COLO829 (cell line): ENCODE results near the gene NDUFB4.
A peak's percentile ranks its signal among the peaks of the same experiment; 100 is the strongest.
"Not testable (repeated sequence)": the region's sequence is repeated elsewhere in the genome, so short reads cannot be mapped to it uniquely, and the experiment has no call there.

Experiments
- DNase-seq: peaks from one replicate; pipeline ENCODE4 v3.0.0; 2012; ENCODE audit warnings: low spot score

Gene NDUFB4

DNA sequence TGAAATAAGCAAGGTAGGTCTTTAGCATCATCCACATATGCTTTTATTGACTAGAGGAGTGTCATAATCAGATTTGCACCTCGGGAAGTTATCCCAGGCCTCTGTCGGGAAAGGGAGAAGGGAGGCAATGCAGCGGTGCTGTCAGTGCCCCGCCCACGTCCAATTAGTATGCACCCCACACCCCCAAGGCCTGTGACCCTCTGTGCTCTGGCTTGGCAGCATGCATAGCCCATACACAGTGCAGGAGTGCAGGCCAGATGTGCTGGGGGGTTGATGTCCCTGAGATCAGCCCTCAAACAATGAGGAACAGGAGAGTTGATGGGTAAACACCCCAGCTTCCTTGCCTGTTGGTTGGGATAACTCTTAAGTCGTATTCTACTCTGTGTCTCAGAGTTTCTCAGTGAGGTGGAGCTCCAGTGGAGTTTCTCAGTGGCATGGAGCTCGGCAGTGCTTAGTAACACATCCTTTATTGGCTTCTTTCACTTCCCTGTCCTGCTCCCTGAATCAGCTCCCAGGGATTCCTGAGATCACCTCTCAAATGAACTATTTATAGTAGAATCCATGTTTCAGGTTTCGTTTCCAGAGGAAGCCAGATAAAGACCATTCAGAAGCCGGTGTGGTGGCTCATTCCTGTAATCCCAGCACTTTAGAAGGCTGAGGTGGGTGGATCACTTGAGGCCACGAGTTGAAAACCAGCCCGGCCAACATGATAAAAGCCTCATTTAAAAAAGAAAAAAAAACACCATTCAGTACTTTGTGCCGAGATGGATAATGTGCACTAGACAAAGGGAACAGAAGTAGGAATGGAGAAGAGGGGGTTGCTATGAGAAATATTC lies 26.7 kb upstream of the NDUFB4 start:
- no peak for DNase-seq

DNA sequence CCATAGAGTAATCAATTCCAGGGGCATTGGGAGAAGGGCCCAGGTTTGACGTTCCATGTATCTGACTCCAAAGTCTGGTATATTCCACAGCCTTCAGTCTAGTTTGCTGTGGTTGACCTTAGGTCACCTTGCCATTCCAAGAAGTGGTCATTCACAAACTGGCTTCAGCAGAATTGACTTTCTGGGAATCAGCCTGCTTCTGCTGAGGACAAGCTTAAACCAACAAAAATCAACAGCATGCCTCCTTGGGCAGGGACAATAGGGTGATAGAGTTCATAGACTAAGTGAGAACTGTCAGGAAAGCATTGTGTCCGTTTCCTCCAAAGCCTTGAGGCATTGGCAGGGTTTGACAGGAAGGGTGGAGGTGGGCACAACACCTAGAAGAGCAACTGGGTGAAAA lies 24.1 kb upstream of the NDUFB4 start:
- no peak for DNase-seq

DNA sequence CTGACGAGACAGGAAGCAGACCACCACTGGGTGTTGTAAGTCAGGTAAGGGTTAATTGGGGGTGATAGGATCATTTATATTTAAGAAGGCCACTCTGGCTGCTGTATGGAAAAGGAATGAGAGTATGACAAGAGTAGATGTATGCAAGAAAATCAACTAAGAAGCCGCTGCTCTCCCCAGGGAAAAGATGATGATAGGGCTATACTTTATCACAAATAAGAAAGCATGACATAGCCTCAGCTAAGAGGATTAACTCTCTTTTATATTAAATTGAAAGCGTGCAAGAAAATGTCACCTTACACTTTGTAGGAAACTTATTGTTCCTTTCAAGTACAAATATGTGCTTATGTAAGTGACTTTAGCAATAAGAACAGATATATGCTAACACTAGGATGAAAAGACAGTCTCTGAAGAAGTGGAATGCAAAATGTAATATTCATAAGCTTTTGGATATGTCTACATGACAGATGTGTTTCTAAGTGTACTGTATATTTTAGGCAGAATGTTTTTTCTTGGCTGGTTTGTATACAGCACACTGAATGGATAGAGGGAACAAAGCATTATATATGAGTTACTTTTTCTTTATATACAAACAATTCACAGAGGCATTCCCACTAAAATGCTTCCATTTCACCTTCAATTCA lies 8.7 kb upstream of the NDUFB4 start:
- no peak for DNase-seq

DNA sequence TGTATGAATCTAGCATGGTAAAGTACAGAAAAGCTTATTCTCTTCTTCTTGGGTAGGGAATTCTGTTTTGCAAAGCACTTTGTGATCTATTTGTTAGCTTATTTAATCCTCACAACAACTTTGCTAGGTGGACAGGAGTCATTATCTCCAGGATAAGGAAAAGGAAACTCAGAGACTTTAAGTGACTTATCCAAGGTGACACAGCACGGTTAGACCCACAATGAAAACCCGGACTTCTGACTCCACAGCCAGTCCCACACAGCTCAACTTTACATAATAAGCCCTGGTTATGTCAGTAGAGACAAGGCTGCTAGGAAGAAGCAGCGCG lies 384 bp upstream of the NDUFB4 start:
- DNase-seq: no peak

DNA sequence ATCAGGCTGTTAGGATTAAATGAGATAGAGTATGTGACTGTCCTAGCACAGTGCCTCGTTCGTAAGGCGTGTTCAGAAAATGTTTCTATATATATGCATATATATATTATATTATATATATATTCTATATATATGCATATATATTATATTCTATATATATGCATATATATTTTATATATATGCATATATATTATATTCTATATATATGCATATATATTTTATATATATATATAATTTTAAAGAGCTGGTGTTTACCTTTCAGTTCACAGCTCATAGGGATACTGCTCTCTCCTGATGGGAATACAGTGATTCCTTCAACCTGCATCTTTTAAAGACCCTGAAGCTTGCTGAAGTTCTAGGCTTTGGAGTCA lies 702 bp downstream of the NDUFB4 start:
- DNase-seq: no peak

DNA sequence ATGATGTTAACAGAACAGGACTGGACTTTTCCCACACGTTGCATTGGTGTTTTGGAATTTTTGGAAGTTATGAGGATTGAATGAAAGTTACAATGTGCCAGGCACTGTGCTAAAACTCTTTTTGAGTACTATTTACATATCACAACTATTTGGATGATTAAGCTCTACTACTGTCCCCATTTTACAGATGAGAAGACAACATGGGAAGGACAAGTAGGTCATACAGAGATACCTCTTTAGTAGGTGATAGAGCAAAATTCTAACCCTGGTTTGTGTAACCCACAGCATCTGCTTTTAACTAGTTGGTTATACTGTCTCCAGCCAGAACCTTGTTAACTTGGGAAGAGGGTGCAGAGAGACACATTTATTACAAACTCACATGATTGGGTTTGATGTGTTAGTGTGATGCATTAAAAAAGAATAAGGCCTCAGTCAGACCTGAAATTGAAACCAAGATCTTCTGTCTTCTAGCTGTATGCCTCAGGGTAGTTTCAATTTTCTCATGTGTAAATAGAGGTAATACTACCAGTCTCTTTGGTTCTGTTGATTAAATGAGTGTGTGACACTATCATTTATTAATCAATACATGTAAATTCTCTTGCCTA lies 1.4 kb downstream of the NDUFB4 start:
- no peak for DNase-seq

DNA sequence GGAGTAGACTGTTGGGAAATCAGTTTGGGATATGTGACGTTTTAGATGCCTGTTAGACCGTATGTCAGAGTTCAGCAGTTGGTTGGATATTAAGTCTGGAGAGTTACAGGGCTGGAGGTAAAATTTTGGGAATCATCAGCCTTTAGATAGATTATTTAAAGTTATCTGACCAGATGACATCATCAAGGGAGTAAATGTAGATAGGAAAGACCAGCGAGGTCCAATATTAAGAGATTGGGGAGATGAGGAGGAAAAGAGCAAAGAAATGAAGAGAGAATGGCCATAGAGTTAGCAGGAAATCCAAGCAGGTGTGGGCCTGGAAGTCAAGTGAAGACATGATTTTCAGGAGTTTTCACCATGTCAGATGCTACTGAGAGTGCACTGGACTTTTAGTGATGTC lies 3.1 kb downstream of the NDUFB4 start:
- DNase-seq: no peak

DNA sequence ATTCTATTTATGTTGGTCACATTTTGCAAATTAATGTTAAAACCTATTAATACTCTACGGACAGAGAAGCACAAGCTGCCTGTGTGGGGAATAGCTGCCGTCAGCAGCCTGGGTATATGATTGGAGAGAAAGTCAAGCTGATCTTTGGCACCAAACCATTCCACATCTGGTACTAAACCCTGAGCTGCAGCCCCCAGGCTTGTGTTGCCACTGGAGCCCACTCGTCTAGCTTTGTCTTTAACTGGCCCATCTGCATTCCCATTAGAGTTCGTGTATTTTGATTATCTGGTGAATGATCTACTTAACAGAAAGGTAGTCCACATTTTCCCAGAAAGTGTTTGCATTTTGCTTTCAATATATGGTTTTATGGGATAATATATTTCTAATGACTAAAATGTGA lies 5.4 kb downstream of the NDUFB4 start:
- DNase-seq: no peak

DNA sequence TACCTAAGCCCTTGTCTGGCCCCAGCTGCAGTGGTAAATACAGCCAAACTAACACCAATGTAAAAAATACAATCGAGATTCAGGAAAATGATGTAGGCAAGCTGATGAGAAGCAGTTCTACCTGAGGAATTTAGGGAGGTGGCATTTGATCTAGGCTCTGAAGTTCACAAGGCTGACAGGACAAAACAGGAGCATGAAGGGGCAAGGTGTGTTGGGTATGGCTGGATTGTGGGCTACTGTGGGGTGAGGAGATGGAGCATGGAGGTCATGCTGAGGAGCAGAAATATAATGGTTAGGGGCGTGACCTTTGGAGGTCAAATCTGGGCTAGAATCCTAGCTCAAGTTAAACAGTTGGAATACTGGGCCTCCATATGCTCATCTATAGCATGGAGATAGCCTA lies 6.5 kb downstream of the NDUFB4 start:
- DNase-seq: no peak

DNA sequence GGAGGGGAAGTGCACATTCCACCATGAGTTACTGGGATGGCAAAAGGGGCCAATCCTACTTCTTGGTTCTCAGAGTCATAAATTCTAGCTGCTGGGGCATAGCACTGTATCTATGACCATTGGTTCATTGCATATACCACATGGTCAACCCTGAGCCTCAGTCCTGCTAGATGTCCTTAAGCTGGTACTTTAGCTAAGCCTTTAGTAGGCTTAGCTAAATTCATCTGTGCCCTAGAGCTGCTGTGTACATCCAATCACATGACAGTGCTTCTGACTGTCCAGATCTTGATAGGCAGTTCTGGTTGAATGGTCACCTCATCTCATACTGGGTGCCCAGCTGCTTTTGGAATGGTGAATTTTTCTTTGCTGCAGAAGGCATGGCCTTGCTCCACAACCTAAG lies 8.2 kb downstream of the NDUFB4 start:
- DNase-seq: no peak

DNA sequence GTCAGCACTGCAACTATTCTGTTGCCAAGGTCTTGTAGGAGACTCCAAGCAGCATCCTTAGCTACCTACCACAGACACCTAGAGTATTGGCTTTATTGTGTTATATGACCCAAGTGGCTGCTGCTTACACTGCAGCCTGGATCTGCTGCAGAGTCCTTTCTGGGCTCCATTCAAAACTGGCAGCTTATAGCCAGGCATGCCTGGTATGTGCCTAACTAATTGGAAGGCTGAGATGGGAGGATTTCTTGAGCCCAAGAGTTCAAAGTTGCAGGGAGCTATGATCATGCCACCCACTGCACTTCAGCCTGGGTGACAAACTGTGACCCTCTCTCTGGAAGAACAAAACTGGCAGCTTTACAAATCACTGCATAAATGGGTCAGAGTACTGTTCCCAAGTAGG lies 8.6 kb downstream of the NDUFB4 start:
- no peak for DNase-seq

DNA sequence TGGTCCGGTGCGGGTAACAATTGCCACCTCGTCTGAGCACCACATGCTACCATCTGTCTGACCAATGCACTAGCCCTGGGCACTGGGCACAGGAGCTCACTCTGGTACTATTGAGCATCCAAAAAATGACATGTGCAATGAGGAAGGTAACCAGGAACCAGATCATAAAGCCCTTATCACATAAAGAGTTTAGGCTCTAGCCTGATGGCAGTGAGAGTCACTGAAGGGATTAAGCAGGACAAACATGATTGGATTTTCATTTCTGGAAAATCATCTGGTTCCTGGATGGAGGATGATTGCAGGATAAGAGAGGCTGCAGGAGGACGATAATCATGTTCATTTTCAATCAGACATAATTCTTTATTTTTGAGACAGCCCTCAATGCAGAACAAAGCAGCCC lies 12.4 kb downstream of the NDUFB4 start:
- DNase-seq: no peak

DNA sequence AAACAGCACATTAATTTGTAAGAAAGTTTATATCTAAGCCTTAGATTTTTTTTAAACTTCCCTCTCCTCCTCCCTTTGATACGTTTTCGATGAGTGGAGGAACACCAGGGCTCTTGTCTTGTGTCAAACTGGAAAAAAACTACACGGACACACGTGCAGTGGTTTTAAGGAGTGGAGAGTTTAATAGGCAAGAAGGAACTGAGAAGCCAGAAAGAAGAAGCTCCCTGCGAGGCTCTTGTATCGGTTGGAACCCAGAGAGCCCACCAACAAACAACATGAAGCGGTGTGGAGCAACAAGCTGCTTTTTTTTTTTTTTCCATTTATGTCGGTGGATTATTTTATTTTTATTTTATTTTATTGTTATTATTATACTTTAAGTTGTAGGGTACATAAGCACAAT lies 18.6 kb downstream of the NDUFB4 start:
- no peak for DNase-seq

DNA sequence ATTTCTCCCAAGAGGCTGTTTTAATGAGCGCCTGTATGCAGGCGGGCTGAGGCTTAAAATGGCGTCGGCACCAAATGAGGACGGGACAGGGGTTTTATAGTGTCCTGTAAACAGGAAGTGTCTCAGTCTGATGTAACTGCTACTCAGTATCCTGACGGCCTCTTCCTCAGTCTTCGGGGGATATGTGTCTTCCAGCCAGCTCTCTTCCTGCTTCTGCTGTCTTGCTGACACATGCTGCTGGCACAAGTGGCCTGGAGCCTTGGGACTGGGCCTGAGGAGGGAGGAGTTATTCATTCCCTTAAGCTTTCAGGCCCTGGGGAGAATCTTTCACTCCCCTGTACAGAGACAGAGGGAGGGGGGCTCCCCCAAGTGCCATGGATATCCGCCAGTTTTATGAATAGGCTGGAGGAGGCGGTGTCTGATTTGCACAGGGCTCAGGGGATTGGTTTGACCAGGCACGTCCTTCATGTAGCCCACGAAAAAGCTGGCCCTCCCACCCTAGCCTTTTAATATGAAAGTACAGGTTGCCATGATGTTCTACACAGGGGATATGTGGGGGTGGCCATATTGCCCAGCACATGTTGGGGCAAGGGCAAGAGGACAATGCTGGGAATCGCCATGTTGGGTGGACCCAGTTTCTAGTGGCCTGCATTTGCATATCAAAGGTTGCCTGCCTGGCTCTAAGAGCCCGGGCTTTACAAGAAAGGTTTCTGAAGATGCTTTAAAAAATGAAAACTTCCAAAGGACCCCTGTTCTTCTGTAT lies 19.9 kb downstream of the NDUFB4 start:
- no peak for DNase-seq

DNA sequence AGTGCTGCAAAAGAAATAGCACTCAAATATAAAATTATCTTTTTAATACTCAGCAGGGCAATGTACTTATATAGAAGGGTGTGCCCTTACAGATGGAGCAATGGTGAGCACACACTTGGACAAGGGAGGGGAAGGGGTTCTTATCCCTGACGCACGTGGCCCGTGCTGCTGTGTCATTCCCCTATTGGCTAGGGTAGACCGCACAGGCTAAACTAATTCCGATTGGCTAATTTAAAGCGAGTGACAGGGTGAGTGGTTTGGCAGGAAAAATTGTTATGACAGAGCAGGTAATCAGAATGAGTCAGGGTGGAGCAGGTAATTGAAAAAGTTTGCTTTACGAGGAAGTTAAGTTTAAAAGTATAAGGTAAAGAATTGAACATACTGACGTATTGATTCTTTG lies 20.6 kb downstream of the NDUFB4 start:
- not testable (repeated sequence) for DNase-seq

DNA sequence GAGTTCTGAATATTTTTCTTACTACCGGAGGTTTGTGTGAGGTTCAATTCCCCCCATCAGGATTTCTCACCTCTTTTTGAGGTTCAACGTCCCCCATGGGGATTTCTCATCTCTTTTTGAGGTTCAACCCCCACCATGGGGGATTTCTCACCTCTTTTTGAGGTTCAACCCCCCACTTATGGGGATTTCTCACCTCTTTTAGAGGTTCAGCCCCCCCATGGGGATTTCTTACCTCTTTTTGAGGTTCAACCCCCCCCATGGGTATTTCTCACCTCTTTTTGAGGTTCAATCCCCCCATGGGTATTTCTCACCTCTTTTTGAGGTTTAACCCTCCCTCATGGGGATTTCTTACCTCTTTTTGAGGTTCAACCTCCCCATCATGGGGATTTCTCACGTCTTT lies 26.3 kb downstream of the NDUFB4 start:
- no peak for DNase-seq

DNA sequence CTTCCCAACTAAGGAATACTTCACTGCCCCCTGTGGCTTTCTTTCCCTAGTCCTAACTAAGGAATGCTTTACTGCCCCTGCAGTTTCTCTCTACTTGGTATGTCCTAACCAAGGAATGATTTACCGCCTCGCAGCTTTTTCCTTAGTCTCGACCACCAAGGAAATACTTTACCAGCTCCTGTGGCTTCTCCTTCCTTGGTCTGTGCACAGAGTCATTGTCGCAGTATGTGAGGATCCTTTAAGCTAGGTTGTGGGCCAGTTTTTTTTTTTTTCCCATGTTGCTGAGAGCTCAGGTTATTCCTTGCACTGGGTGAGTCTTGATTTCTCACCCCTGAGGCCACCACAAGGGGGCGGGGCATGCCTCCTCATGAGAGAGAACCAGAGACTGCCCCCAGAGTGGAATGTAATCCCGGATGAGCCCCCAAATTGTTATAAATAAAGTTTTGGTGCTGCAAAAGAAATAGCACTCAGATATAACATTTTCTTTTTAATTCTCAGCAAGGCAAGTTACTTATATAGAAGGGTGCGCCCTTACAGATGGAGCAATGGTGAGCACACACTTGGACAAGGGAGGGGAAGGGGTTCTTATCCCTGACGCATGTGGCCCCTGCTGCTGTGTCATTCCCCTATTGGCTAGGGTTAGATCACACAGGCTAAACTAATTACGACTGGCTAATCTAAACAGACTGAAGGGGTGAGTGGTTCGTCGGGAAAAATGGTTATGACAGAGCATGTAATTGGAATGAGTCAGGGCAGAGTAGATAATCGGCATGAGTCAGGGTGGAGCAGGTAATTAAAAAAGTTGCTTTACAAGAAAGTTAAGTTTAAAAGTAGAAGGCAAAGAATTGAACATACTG lies 27.0 kb downstream of the NDUFB4 start:
- no peak for DNase-seq

DNA sequence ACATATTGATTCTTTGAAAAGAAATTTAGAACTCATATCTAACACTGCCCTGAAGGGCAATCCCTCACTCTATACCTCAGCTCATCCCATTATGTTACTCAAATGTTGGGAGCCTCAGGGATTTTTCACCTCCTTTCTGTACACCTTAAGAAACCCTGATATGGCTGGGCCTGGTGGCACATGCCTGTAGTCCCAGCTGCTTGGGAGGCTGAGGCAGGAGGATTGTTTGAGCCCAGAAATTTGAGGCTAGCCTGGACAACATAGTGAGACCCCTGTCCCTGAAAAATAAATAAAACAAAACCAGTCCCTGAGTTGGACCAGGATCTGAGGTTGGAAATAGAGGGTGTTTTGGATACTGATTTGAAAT lies 27.6 kb downstream of the NDUFB4 start:
- DNase-seq: no peak

DNA sequence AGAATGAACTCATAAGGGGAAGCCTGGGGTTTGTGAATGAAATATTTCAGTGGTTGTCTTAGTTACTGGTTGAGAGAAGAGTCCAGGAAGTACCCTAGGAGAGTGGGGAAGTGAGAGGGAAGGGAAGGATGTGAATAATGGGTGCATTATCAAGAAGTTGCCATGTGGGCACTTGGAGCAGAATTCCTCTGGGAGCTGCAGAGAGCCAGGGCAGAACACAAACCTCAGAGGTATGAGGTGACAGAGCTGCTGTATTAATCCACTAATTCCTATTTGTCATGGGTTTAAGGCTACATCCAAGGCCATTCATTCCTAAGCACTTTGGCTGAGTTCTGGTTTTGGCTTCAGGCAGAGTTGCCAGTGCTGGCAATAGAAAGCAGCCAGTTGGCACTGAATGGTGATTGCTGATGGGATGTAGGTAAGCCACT lies 29.0 kb downstream of the NDUFB4 start:
- DNase-seq: peak; percentile 58

DNA sequence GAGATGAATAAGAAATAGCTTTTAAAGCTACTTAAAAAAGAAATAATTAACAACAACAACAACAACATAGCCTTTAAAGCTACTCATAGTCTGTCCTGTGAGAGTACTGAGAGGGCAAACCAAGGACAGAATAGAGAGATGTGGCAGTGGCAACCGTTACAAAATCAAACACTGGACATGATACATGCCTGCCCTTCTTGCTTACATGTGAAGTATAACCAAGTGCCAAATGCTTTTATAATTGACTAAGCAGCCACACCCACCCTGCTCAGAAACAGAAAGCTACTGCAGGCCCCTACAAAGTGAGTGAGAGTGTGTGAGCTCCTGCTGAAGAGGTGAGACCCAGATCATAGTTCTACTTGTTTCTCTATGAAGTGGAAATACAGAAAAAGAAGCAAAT lies 38.4 kb downstream of the NDUFB4 start:
- no peak for DNase-seq

DNA sequence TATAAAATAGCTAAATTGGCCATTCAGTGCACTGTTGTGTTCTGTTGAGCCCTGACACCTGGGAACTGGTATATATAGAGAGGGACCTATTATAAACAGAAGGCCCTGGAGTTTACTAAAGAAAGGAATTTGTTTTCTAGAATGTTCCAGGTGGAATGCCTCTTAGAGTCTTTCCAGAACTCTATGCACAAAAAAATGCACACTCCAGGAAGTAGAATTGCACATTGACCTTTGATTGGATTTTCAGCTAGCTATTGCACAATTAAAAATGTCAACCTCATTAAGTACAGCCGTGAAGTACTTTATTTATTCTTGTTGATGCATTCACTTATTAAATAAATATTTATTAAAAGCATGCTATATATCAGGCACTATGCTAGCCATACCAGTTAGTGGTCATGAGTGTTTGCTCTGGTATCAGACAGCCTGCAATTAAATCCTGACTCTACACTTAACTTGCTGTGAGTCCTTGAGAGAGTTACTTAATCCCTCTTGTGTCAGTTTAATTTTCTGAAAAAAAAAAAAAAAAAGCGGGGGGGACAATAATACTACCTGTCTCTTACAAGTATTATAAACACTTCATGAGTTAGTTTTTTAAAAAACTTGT lies 40.8 kb downstream of the NDUFB4 start:
- no peak for DNase-seq
